A673 (cell line): Measurements from ENCODE around the gene IDH2.

Experiments used
- CTCF ChIP-seq: fragments of 300-800, 200-600 bp; sonication (generic); conservative IDR thresholded peaks from 2 replicates; pipeline ENCODE4 v1.5.1; 2017; ENCODE audit warnings: low read depth, mild to moderate bottlenecking, antibody characterized with exemption, low read length, moderate library complexity, mixed read lengths
- EZH2 ChIP-seq: fragments of 200-600 bp; sonication (generic); IDR thresholded peaks from 2 replicates; pipeline ENCODE4 v1.6.1; 2017; ENCODE audit warnings: borderline replicate concordance, low read depth, mild to moderate bottlenecking, mixed read lengths, antibody characterized with exemption, low read length; ENCODE audit not compliant: poor library complexity, severe bottlenecking

DNA sequence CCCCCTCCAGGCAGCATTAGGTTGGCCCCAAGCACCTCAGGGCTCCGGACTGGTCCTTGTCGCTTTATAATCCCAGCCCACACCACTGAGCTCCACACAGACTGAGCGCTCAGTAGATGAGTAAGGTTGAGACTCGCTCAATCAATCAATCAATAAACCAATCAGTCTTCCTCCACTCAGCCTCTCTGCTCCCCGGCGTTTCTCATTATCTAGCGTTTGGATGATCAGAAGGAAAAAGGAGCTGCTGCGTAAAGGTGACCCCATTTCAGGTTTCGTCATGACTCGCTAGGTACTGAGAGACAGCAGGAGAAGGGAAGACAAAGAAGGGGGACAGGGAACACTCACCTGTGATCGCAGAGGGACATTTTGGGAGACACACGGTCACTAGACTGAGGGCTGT is 59.9 kb downstream of the IDH2 start:
- no peak for TF ChIP-seq CTCF
- no peak for TF ChIP-seq EZH2
